Measurements from ENCODE around the gene IPCEF1.

Gene IPCEF1

DNA sequence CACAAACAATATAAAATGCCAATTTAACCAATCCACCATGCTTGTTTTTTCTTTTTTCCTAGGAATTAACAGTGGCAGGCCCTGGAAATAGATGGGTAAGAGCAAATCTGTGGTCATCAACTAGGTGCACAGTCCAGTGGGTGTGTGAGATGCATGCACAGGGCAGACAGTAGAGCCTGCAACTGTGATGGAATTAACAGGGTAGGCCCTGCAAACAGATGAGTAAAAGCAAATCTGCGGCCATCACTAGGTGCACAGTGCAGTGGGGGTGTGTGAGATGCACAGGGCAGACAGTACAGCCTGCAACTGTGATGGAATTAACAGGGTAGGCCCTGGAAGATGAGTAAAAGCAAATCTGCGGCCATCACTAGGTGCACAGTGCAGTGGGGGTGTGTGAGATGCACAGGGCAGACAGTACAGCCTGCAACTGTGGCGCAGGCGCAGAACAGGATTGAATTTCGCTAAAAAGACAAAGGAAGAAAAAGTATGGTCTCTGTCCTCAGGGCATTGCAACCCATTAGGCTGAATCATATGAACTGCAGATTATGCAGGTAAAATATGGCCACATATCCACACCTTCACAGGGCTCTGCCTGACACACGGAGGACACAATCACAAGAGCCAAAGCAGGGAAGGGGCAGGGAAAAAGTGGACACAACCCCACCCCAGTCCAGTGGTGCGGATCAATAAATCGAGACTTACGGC is 41.0 kb upstream of the IPCEF1 start:
- TF ChIP-seq FOXK2 (IDR thresholded peaks at IDR 0.05) (no peak), SP1 (IDR thresholded peaks at IDR 0.05) (no peak), CTBP1 (IDR thresholded peaks at IDR 0.05; ENCODE audit: borderline replicate concordance) (no peak), FOXA1 (IDR thresholded peaks at IDR 0.05) (no peak), FOXM1 (IDR thresholded peaks at IDR 0.05; ENCODE audit: borderline replicate concordance) (no peak), SUZ12 (IDR thresholded peaks at IDR 0.05) (no peak), L3MBTL2 (conservative IDR thresholded peaks at IDR 0.05) (no peak), ARNT (IDR thresholded peaks at IDR 0.05) (no peak), TARDBP (IDR thresholded peaks at IDR 0.05) (no peak), ELF4 (IDR thresholded peaks at IDR 0.05) (no peak), ZNF384 (IDR thresholded peaks at IDR 0.05) (no peak), HDGF (IDR thresholded peaks at IDR 0.05; ENCODE audit: borderline replicate concordance) (no peak), NFRKB (IDR thresholded peaks at IDR 0.05) (no peak), BHLHE40 (IDR thresholded peaks at IDR 0.05; ENCODE audit: borderline replicate concordance) (no peak), LEF1 (IDR thresholded peaks at IDR 0.05; ENCODE audit: borderline replicate concordance) (no peak)
- TF ChIP-seq, protein P1, sequence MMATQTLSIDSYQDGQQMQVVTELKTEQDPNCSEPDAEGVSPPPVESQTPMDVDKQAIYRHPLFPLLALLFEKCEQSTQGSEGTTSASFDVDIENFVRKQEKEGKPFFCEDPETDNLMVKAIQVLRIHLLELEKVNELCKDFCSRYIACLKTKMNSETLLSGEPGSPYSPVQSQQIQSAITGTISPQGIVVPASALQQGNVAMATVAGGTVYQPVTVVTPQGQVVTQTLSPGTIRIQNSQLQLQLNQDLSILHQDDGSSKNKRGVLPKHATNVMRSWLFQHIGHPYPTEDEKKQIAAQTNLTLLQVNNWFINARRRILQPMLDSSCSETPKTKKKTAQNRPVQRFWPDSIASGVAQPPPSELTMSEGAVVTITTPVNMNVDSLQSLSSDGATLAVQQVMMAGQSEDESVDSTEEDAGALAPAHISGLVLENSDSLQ (IDR thresholded peaks at IDR 0.05) = no peak
- ChIA-PET POLR2A (no interaction called here), CTCF (interaction anchor here (0.7 kb wide), 1 partner anchor 602 kb away, joined by 3 read pairs; no protein-coding TSS in a partner anchor)
- DNase-seq (ENCODE audit: extremely low spot score) = no peak

DNA sequence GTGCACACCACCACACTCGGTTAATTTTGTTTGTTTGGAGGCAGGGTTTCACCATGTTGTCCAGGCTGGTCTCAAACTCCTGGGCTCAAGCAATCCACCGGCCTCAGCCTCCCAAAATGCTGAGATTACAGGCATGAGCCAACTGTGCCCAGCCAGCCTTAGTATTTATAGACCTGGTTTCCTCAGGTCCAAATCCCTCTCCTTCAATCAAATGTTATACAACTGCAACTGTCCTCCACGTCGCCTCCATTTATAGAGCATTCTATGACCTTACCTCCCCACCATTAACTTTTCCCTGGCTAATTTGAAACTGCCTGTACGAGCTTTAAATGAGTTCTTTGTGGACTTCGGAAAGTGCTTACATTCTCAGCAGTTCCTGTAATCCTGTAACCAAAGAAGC is 39.3 kb upstream of the IPCEF1 start:
- CTCF ChIA-PET = no interaction called here
- POLR2A ChIA-PET = no interaction called here
- no peak for TF ChIP-seq L3MBTL2 (conservative IDR thresholded peaks at IDR 0.05)
- no peak for TF ChIP-seq NFRKB (IDR thresholded peaks at IDR 0.05)
- no peak for TF ChIP-seq FOXA1 (IDR thresholded peaks at IDR 0.05)
- no peak for TF ChIP-seq ZNF384 (IDR thresholded peaks at IDR 0.05)
- TF ChIP-seq LEF1 (IDR thresholded peaks at IDR 0.05; ENCODE audit: borderline replicate concordance) = no peak
- no peak for TF ChIP-seq TARDBP (IDR thresholded peaks at IDR 0.05)
- no peak for TF ChIP-seq SP1 (IDR thresholded peaks at IDR 0.05)
- no peak for TF ChIP-seq CTBP1 (IDR thresholded peaks at IDR 0.05; ENCODE audit: borderline replicate concordance)
- TF ChIP-seq FOXK2 (IDR thresholded peaks at IDR 0.05) = no peak
- no peak for TF ChIP-seq FOXM1 (IDR thresholded peaks at IDR 0.05; ENCODE audit: borderline replicate concordance)
- TF ChIP-seq ARNT (IDR thresholded peaks at IDR 0.05) = no peak
- no peak for DNase-seq (ENCODE audit: extremely low spot score)

DNA sequence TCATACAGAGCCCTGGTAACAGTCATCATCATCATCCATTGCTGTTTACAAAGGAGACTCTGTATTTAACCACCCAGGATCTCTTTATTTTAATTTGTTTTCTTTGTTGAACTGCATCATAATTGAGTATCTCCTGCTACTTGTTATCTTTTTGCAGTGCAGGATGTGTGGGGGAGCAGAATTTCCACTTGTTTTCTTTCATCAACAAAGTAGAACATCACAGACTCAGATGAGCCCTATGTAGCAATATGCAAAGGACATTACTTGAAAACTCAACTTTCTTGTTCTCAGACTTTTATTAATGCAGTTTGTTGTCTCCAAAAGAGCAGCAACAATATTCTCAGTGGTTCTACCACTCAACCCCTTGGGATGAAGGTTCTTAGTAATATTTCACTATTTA is 38.7 kb upstream of the IPCEF1 start:
- POLR2A ChIA-PET = no interaction called here
- CTCF ChIA-PET = no interaction called here
- TF ChIP-seq, protein P1 (IDR thresholded peaks at IDR 0.05) = no peak
- no peak for TF ChIP-seq ARNT (IDR thresholded peaks at IDR 0.05)
- no peak for TF ChIP-seq NFRKB (IDR thresholded peaks at IDR 0.05)
- TF ChIP-seq FOXM1 (IDR thresholded peaks at IDR 0.05; ENCODE audit: borderline replicate concordance) = no peak
- TF ChIP-seq SP1 (IDR thresholded peaks at IDR 0.05) = no peak
- TF ChIP-seq FOXK2 (IDR thresholded peaks at IDR 0.05) = no peak
- TF ChIP-seq HDGF (IDR thresholded peaks at IDR 0.05; ENCODE audit: borderline replicate concordance) = no peak
- no peak for TF ChIP-seq TARDBP (IDR thresholded peaks at IDR 0.05)
- no peak for TF ChIP-seq BHLHE40 (IDR thresholded peaks at IDR 0.05; ENCODE audit: borderline replicate concordance)

DNA sequence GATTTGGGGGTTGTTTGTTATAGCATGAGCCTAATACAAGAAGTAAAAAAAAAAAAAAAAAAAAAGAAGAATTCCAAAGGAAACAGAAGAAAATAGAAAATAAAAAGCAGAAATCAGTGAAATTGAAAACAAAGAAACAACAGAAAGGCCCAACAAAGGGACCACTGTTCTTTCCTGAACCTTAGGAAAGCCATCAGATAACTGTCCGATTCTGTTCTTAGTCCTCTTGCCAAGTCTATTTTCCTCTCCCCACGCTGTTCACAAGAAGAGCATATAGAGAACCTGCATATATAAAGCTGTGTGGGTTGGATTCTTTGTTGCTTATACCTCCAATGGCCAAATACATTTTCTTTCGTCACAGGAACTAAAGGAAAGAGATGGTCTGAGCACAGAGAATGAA is 38.0 kb upstream of the IPCEF1 start:
- ChIA-PET CTCF (no interaction called here), POLR2A (no interaction called here)
- DNase-seq (ENCODE audit: extremely low spot score) = no peak
- no peak for TF ChIP-seq LEF1 (IDR thresholded peaks at IDR 0.05; ENCODE audit: borderline replicate concordance)
- TF ChIP-seq L3MBTL2 (conservative IDR thresholded peaks at IDR 0.05) = no peak
- TF ChIP-seq CTBP1 (IDR thresholded peaks at IDR 0.05; ENCODE audit: borderline replicate concordance) = no peak
- TF ChIP-seq, protein P1 (IDR thresholded peaks at IDR 0.05) = no peak
- TF ChIP-seq FOXK2 (IDR thresholded peaks at IDR 0.05) = no peak
- TF ChIP-seq SUZ12 (IDR thresholded peaks at IDR 0.05) = no peak
- no peak for TF ChIP-seq HDGF (IDR thresholded peaks at IDR 0.05; ENCODE audit: borderline replicate concordance)
- TF ChIP-seq ZNF384 (IDR thresholded peaks at IDR 0.05) = no peak

More for the DNA sequence above, 38.7 kb upstream of the IPCEF1 start:
- no peak for DNase-seq (ENCODE audit: extremely low spot score)

DNA sequence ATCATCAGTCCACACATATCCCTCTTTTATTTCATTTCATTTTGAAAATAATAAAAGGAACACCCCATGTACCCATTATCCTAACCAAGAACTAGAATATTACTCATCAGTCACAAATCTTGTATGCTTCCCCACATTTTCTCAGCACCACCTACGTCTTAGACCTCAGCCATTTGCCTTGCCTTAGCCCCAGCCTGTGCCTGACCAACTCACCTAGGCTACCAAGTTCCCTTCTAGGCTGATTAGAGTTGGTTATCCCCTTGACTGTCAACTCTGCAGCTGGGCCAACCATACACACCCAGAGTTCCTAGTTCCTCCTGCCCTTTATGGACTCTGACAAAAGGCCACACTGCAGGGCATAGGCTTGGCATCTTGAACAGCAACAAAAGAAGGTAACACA is 33.4 kb upstream of the IPCEF1 start:
- TF ChIP-seq LEF1 (IDR thresholded peaks at IDR 0.05; ENCODE audit: borderline replicate concordance) (no peak), L3MBTL2 (conservative IDR thresholded peaks at IDR 0.05) (no peak), SP1 (IDR thresholded peaks at IDR 0.05) (no peak), FOXA1 (IDR thresholded peaks at IDR 0.05) (no peak), TARDBP (IDR thresholded peaks at IDR 0.05) (no peak), ZNF384 (IDR thresholded peaks at IDR 0.05) (no peak), HDGF (IDR thresholded peaks at IDR 0.05; ENCODE audit: borderline replicate concordance) (no peak)
- POLR2A ChIA-PET = no interaction called here
- CTCF ChIA-PET = no interaction called here
- no peak for DNase-seq (ENCODE audit: extremely low spot score)

DNA sequence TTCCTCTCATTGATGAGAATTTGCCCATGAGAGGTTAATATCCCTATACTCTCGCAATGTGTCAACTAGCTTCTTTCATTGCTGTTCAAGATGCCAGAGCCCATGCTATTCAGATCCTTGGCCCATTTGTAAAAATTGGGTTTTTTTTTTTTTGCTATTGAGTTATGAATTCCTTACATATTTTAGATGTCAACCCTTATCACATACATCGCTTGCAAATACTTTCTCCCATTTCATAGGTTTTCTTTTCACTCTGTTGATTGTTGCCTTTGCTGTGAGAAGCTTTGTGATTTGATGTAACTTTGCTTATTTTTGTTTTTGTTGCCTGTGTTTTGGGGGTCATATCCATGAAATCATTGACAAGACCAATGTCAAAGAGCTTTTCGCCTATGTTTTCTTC is 32.2 kb upstream of the IPCEF1 start:
- TF ChIP-seq CTBP1 (IDR thresholded peaks at IDR 0.05; ENCODE audit: borderline replicate concordance) (no peak), BHLHE40 (IDR thresholded peaks at IDR 0.05; ENCODE audit: borderline replicate concordance) (no peak), LEF1 (IDR thresholded peaks at IDR 0.05; ENCODE audit: borderline replicate concordance) (no peak), NFRKB (IDR thresholded peaks at IDR 0.05) (no peak), FOXK2 (IDR thresholded peaks at IDR 0.05) (no peak), L3MBTL2 (conservative IDR thresholded peaks at IDR 0.05) (no peak), SP1 (IDR thresholded peaks at IDR 0.05) (no peak), ARNT (IDR thresholded peaks at IDR 0.05) (no peak), HDGF (IDR thresholded peaks at IDR 0.05; ENCODE audit: borderline replicate concordance) (no peak), ZNF384 (IDR thresholded peaks at IDR 0.05) (no peak), SUZ12 (IDR thresholded peaks at IDR 0.05) (no peak), FOXM1 (IDR thresholded peaks at IDR 0.05; ENCODE audit: borderline replicate concordance) (no peak), ELF4 (IDR thresholded peaks at IDR 0.05) (no peak), FOXA1 (IDR thresholded peaks at IDR 0.05) (no peak), TARDBP (IDR thresholded peaks at IDR 0.05) (no peak)
- TF ChIP-seq, protein P1 (IDR thresholded peaks at IDR 0.05) = no peak
- CTCF ChIA-PET = no interaction called here
- POLR2A ChIA-PET = no interaction called here
- DNase-seq (ENCODE audit: extremely low spot score) = no peak
